SK-N-SH treated with all-trans-retinoic acid at 6 μM for 48 hours (cell line): ENCODE data around the gene TUBB1.

Experiments
- ATAC-seq: fragments of 200-7000 bp; cut with Tn5 transposase; 3 replicates; pipeline ENCODE4 v1.9.1; 2020; ENCODE audit warnings: mild to moderate bottlenecking, moderate library complexity
- ARNTL ChIP-seq: fragments of 450-650 bp; formaldehyde crosslinking; IDR thresholded peaks from 2 replicates; pipeline ENCODE4 v1.5.0; 2020; ENCODE audit warnings: low read depth, mild to moderate bottlenecking, moderate library complexity, borderline replicate concordance
- BACH2 ChIP-seq: fragments of 250-450 bp; sonication (Bioruptor Pico); IDR thresholded peaks from 2 replicates; pipeline ENCODE4 v1.9.0; 2021; ENCODE audit warnings: mild to moderate bottlenecking, borderline replicate concordance
- CSDC2 ChIP-seq: fragments of 250-450 bp; sonication (Bioruptor Pico); IDR thresholded peaks from 2 replicates; pipeline ENCODE4 v1.5.0; 2020; ENCODE audit warnings: mild to moderate bottlenecking, moderate library complexity
- CSRNP3 ChIP-seq: fragments of 250-450 bp; sonication (Bioruptor Pico); IDR thresholded peaks from 2 replicates; pipeline ENCODE4 v1.5.1; 2021; ENCODE audit warnings: mild to moderate bottlenecking, moderate library complexity
- ESRRG ChIP-seq: fragments of 250-450 bp; sonication (Bioruptor Pico); IDR thresholded peaks from 2 replicates; pipeline ENCODE4 v1.6.1; 2021; ENCODE audit warnings: mild to moderate bottlenecking
- GLIS3 ChIP-seq: fragments of 250-450 bp; sonication (Bioruptor Pico); IDR thresholded peaks from 2 replicates; pipeline ENCODE4 v1.5.0; 2020; ENCODE audit warnings: mild to moderate bottlenecking, moderate library complexity
- OSR1 ChIP-seq: fragments of 250-450 bp; sonication (Bioruptor Pico); IDR thresholded peaks from 2 replicates; pipeline ENCODE4 v1.8.0; 2022; ENCODE audit warnings: moderate library complexity, mild to moderate bottlenecking, inconsistent platforms
- PATZ1 ChIP-seq: fragments of 250-450 bp; sonication (Bioruptor Pico); IDR thresholded peaks from 2 replicates; pipeline ENCODE4 v1.8.0; 2020; ENCODE audit warnings: mild to moderate bottlenecking, moderate library complexity, borderline replicate concordance
- PPARA ChIP-seq: fragments of 250-450 bp; sonication (Bioruptor Pico); IDR thresholded peaks from 2 replicates; pipeline ENCODE4 v1.5.0; 2020; ENCODE audit warnings: mild to moderate bottlenecking, borderline replicate concordance
- RARB ChIP-seq: fragments of 250-450 bp; sonication (Bioruptor Pico); IDR thresholded peaks from 2 replicates; pipeline ENCODE4 v1.8.0; 2021; ENCODE audit warnings: mild to moderate bottlenecking, moderate library complexity
- TSHZ2 ChIP-seq: fragments of 250-450 bp; sonication (Bioruptor Pico); IDR thresholded peaks from 2 replicates; pipeline ENCODE4 v1.5.0; 2020; ENCODE audit warnings: mild to moderate bottlenecking, moderate library complexity
- ZFP3 ChIP-seq: fragments of 250-450 bp; sonication (Bioruptor Pico); IDR thresholded peaks from 2 replicates; pipeline ENCODE4 v1.5.0; 2020; ENCODE audit warnings: mild to moderate bottlenecking, moderate library complexity
- ZFP30 ChIP-seq: fragments of 450-650 bp; formaldehyde crosslinking; IDR thresholded peaks from 2 replicates; pipeline ENCODE4 v1.5.0; 2022; ENCODE audit warnings: mild to moderate bottlenecking, moderate library complexity
- ZNF565 ChIP-seq: fragments of 450-650 bp; formaldehyde crosslinking; conservative IDR thresholded peaks from 2 replicates; pipeline ENCODE4 v1.5.0; 2020; ENCODE audit warnings: low read depth, mild to moderate bottlenecking, moderate library complexity
- ZNF70 ChIP-seq: fragments of 450-650 bp; formaldehyde crosslinking; IDR thresholded peaks from 2 replicates; pipeline ENCODE4 v1.5.0; 2020; ENCODE audit warnings: mild to moderate bottlenecking, moderate library complexity
- TF ChIP-seq, protein P1 (sequence below): fragments of 250-450 bp; sonication (Bioruptor Pico); IDR thresholded peaks from 2 replicates; pipeline ENCODE4 v1.5.1; 2020; ENCODE audit warnings: low read depth, mild to moderate bottlenecking, moderate library complexity
- TF ChIP-seq, protein P2 (sequence below): fragments of 250-450 bp; sonication (Bioruptor Pico); IDR thresholded peaks from 2 replicates; pipeline ENCODE4 v1.8.0; 2021; ENCODE audit warnings: low read depth, mild to moderate bottlenecking, moderate library complexity, borderline replicate concordance

The TUBB1 gene

GRCh38 chr20:59006864-59007664, 12.2 kb upstream of the TUBB1 start, which contains the start of gene CTSZ (continued):
- TF ChIP-seq ARNTL (CRISPR knock-in tag): no peak

GRCh38 chr20:59007665-59008511, 11.3 kb upstream of the TUBB1 start:
- TF ChIP-seq CSRNP3 (no peak), OSR1 (no peak), ZFP3 (CRISPR knock-in tag) (no peak), ZNF565 (CRISPR knock-in tag) (no peak), BACH2 (CRISPR knock-in tag) (no peak), ARNTL (CRISPR knock-in tag) (no peak), PPARA (CRISPR knock-in tag) (no peak), ESRRG (CRISPR knock-in tag) (no peak)
- TF ChIP-seq, protein P1, sequence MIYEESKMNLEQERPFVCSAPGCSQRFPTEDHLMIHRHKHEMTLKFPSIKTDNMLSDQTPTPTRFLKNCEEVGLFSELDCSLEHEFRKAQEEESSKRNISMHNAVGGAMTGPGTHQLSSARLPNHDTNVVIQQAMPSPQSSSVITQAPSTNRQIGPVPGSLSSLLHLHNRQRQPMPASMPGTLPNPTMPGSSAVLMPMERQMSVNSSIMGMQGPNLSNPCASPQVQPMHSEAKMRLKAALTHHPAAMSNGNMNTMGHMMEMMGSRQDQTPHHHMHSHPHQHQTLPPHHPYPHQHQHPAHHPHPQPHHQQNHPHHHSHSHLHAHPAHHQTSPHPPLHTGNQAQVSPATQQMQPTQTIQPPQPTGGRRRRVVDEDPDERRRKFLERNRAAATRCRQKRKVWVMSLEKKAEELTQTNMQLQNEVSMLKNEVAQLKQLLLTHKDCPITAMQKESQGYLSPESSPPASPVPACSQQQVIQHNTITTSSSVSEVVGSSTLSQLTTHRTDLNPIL: no peak
- ATAC-seq: no peak

- no peak for ATAC-seq
- TF ChIP-seq PATZ1 (CRISPR knock-in tag) (no peak), TSHZ2 (no peak), ZNF70 (CRISPR knock-in tag) (no peak), CSRNP3 (no peak)
Observed at GRCh38 chr20:59008715-59009336, 10.4 kb upstream of the TUBB1 start.

- TF ChIP-seq, protein P2, sequence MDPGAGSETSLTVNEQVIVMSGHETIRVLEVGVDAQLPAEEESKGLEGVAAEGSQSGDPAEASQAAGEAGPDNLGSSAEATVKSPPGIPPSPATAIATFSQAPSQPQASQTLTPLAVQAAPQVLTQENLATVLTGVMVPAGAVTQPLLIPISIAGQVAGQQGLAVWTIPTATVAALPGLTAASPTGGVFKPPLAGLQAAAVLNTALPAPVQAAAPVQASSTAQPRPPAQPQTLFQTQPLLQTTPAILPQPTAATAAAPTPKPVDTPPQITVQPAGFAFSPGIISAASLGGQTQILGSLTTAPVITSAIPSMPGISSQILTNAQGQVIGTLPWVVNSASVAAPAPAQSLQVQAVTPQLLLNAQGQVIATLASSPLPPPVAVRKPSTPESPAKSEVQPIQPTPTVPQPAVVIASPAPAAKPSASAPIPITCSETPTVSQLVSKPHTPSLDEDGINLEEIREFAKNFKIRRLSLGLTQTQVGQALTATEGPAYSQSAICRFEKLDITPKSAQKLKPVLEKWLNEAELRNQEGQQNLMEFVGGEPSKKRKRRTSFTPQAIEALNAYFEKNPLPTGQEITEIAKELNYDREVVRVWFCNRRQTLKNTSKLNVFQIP: no peak
- TF ChIP-seq CSDC2 (CRISPR knock-in tag) (no peak), PATZ1 (CRISPR knock-in tag) (no peak), OSR1 (no peak), ZFP30 (CRISPR knock-in tag) (no peak), GLIS3 (CRISPR knock-in tag) (no peak), RARB (CRISPR knock-in tag) (no peak), BACH2 (CRISPR knock-in tag) (no peak)
- ATAC-seq: no peak
Observed at GRCh38 chr20:59010321-59010994, 8.8 kb upstream of the TUBB1 start.
